Fibroblast of skin of right quadriceps (primary cell): ENCODE data around the gene PMPCA.
"Not testable (repeated sequence)": the region's sequence is repeated elsewhere in the genome, so short reads cannot be mapped to it uniquely, and the experiment has no call there.

Experiments used
- DNase-seq: peaks from one replicate; pipeline ENCODE4 v3.0.0-alpha.2; 2013

PMPCA gene

DNA sequence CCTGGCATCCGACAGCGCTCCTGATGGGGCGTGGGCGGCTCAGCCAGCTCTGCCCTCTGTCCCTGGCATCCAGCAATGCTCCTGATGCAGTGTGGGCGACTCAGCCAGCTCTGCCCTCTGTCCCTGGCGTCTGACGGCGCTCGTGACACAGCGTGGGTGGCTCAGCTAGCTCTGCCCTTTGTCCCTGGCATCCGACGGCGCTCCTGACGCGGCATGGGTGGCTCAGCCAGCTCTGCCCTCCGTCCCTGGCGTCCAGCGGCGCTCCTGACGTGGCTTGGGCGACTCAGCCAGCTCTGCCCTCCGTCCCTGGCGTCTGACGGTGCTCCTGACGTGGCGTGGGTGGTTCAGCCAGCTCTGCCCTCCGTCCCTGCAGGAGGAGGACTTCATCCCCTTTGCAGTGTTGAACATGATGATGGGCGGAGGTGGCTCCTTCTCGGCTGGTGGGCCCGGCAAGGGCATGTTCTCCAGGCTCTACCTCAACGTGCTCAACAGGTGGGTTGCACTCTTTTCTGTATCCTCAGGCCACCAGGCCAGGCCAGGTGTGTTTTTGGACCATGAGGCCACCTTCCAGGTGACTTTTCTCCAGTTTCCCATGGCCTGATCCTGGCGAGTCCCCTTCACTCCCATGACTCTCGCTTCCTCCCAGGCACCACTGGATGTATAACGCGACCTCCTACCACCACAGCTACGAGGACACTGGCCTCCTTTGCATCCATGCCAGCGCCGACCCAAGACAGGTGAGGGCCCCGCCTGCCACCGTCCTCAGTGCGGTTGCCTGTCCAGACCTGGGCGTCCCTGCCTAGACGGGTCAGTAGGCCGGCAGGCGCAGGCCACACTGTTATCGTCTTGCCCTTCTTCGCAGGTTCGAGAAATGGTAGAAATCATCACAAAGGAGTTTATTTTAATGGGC, 8.0 kb downstream of the PMPCA start:
- DNase-seq, result no peak

DNA sequence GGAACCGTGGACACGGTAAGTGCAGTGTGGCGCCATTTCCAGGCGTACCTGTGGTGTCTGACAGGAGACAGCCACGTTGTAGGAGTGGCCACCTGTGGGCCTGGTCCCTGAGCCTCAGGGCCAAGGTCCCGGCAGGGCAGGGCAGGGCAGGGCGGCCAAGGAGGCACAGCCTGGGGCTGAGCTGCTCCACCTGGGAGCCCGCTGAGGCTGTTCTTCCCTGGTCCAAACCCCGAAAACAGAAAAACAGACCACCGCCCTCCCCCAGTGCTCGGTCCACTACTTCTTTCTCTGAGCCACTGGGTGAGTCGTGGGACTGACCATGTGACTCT, 8.6 kb downstream of the PMPCA start:
- no peak for DNase-seq

DNA sequence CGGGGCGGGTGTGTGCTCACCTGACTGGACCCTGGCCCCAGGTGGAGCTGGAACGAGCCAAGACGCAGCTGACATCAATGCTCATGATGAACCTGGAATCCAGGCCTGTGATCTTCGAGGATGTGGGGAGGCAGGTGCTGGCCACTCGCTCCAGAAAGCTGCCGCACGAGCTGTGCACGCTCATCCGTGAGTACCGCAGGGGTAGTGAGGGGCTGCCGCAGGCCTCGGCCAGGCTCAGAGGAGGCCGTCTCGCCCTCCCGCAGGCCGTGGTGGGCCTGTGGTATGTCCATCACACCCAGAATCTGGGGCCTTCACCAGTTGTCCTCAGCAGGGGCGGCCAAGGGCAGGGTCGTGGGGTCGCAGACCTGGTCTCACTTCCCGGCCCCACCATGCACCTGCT, 11.3 kb downstream of the PMPCA start:
- no peak for DNase-seq

DNA sequence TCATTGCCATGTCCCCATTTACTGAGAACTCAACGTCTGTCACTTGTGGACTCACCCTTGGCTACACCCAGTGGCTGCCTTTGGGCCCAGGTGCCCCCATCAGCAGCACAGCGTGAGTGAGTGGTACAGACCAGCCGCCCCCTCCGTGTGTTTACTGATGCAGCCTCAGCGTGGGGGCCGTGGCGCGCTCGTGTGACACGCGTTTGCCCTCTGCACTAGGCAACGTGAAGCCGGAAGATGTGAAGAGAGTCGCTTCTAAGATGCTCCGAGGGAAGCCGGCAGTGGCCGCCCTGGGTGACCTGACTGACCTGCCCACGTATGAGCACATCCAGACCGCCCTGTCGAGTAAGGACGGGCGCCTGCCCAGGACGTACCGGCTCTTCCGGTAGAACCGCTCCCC, 12.4 kb downstream of the PMPCA start:
- DNase-seq, result no peak

DNA sequence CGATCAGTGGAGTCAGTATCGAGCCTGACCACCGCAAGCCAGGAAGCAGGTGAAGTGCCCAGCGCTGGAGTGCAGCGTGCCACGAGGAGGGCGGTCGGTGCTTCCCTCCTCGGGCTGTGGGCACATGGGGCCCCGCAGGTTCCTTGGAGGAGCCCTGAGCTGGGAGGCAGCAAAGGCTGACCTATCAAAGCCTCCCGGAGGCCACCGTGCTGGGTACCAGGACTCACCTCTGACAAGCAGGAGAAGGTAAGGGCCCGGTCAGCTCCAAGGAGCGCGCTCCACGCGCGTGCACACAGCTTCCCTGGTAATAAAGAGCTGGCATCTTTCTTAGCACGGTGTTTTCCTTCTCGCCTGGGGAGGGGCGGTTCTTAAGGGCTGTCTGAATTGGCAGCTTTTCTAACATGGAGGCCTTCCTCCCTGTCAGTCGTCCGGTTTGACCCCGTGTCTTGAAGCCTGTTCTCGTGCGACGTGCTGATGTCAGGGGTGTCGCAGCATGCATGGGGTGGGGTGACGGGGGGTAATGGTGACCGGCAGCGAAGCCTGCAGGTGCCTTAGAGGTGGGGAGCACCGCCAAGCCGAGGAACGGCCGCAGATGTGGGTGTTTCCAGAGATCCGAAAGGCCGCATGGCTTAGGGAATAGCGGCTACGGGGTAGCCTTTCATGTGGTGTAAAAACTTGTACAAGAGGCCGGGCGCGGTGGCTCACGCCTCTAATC, 13.1 kb downstream of the PMPCA start:
- no peak for DNase-seq

DNA sequence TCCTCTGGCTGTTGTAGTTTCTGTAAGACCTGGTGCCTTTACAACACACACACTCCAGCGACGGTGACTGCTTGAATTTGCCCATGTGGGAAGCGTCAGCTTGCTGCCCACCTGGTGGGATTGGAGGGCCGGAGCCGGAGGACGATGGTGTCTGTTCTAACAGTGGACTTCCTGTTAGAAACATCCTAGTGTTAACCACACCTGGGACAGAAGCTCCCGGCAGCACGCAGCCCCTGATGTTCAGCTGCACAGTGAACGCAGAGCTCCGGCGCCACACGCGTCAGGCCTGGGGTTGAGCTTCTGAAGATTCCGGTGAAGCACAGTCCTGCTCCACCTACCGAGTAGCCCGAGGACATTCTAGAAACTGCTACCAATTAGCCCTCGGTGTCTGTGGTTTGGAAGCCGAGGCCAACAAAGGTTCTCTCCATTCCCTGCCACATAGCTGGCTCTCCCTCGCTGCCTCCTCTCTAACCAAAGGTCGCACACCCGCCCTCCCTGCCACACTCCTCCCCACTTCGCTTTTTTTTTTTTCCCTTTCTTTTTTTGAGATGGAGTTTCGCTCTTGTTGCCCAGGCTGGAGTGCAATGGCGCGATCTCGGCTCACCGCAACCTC, 14.4 kb downstream of the PMPCA start:
- DNase-seq, result no peak

DNA sequence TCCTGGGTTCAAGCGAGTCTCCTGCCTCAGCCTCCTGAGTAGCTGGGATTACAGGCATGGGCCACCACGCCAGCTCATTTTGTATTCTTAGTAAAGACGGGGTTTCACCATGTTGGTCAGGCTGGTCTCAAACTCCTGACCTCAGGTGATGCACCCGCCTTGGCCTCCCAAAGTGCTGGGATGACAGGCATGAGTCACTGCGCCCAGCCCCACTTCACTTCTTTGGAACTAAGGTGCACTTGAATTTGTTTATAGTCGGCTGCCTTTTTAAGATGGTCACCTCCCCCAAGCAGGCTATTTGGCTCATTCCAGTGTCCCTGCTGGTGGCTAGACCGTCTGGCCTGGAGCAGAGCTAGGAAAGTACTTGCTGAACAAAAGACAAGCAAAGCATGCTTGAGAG, 14.9 kb downstream of the PMPCA start:
- DNase-seq, result not testable (repeated sequence)

DNA sequence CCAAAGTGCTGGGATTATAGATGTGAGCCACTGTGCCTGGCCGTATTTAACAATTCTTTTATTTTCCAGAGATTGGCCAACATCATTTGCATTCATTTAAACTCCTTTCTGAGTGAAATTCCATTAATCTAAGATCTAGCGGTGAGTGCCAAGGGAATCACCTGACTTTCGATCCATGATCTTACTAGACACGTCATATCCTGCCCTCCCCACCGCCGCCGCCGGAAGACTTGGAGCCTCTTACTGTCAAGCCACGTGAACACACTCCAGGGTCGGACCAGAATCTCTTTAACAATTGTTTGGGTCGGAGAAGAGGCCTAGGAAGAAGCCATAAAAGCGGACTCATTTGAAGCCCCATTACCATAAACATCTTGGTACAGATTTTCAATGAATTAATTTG, 16.3 kb downstream of the PMPCA start:
- no peak for DNase-seq

DNA sequence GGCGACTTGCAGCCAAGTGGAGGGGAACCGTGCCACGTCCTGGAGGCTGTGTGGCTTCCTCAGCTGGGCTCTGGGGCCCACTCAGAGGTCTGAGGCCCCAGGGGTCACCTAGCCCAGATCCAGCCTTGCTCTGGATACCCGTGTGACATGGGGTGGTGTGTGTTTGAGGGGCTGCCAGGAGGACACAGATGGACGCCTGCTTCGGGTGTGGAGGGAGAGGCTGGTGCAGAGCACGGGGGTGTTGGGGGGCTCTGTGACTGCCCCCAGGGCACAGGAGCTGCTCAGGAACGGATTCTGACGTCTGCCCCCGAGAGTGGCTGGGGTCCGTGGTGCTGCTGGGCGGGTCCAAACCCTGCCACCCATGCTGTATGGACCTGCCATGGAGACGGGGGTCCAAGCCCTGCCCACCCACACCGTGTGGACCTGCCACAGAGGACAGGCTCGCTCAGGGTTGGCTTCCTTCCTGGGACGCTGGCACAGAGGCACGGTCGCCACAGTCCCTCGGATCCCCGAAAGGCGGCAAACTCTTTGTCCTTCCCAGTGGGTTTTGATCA, 18.7 kb downstream of the PMPCA start:
- DNase-seq, result no peak

DNA sequence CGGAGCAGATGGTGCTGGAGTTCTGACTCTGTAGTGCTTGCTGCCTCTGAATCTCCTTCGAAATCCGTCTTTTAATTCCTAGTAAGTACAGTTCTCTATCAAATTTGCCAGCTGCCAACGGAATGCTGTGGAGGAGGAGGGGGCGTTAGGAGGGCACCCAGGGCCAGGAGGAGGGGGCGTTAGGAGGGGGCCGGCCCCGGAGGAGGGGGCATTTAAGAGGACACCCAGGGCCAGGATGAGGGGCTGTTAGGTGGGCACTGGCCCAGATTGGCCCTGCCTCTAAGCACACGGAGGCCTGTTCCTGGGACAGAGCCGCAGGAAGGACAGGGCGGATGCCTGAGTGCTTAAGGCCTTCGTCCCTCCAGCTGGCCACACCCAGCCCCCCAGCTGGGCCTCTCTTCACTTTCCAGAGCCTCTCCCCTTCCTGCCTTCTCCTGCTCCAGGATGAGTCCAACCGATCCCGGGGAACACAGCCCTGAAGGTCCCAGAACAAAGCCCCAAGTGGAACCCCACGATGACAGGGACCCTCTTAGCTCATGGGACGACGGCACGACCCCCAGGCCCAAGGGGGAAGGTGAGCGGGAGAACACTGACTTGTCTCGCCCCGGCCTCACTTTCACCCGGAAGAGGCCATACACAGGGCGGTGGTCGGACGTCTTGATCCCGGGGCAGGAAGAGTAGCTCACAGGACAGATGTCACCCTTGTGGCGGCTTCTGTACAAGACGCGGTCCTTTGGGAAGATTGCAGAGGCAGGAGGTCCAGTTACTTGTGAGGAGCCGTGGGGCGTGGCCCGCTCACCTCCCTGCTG, 19.4 kb downstream of the PMPCA start:
- DNase-seq, result no peak

DNA sequence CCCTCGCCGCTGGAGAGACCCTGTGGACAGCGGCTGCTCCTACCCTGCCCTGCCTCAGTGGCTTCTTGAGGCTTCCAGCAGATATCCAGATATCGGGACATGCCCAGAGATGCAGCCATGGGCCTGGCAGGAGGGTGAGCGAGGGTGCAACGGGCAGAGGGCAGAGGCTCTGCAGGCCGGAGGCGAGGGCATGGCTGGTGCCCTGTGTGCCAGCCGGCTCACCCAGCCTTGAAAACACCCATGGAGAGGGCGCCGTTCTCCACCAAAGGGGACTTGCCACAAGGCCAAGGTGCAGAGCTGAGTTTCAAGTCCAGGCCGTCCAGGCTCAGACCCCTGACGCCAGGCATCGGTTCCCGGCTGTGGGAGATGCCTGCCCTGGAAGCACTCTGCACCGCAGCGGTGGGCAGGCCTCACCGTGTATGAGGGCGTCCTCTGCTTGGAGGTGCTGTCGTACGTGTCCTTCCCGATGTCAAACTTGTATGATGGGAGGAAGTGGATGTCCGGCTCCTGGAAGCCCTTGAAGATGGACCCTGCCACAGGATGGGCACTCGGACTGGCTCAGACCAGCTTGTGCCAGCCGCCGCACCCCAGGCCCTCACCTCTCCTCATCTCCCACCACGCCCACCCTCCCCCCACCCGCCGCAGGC, 20.3 kb downstream of the PMPCA start:
- no peak for DNase-seq

DNA sequence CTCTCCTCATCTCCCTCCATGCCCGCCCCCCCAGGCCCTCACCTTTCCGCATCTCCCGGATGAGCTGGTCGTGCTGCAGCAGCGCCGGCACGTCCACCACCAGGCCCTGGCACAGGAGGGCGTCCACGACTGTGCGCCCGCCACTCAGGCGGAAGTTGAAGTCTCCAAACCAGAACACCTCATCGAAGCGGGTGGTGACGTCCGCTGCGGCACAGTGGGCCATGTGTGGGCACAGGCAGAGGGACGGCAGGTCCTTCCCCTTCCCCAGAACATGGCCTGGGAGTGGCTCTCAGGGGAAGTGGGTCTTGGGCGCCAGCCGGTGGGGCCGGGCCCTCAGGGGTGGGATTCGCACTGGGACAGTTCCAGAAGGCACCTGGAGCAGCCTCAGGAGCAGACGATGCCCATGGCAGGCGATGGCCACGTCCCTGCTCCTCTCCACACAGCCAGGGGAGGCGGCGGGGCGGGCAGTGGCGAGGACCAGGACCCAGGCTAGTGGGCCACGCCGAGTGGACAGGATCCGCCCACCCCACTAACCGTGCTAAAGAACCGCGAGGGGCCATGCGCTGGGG, 21.4 kb downstream of the PMPCA start:
- DNase-seq, result no peak

DNA sequence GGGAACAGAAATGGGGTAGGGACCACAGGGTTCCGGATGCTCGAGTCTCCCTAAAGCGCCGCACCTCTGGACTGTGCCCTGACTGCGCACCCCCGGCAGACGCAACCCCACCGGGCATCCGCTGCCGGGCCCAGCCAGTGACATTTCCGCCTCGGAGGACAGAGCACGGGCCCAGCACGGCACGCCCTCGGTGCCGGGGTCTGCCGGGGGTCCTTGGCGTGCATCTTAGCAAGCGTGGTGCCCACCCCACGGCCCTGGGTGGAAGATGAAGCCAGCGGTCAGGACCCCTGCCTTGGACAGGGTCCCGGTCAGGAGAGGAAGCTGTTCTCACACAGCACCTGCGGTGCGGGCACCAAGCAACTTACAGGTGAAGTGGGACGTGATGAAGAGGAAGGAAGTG, 22.1 kb downstream of the PMPCA start:
- DNase-seq, result no peak

DNA sequence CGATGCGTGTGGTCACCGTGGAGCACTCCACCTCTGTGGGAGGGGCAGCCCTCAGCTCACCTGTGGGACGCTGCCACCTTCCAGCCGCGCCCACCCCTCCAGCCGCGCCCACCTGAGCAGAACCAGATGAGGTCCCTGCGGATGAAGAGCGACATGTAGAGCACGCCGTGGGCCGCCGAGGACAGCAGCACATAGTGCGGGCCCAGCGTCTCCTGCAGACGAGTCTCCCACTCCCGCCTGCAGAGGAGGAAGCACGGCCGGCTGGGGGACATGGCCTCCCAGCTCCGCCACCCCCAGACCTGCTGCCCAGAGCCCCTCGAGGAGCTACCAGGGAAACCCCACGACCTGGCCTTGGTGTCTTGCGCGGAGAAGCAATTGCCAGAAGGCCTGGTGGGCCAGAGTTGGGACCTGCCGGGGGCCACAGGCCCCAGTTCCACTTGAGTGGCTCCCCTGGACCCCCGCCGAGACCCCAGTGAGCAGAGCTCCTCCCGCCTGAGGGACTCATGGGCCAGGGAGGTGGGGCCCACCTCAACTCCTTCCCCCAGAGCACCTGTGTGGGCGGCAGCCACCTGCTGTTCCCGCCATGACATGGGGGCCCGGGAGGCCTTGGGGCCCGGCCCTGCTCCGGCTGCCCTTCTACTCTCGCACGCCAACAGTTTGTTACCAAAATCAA, 22.7 kb downstream of the PMPCA start:
- DNase-seq, result no peak

DNA sequence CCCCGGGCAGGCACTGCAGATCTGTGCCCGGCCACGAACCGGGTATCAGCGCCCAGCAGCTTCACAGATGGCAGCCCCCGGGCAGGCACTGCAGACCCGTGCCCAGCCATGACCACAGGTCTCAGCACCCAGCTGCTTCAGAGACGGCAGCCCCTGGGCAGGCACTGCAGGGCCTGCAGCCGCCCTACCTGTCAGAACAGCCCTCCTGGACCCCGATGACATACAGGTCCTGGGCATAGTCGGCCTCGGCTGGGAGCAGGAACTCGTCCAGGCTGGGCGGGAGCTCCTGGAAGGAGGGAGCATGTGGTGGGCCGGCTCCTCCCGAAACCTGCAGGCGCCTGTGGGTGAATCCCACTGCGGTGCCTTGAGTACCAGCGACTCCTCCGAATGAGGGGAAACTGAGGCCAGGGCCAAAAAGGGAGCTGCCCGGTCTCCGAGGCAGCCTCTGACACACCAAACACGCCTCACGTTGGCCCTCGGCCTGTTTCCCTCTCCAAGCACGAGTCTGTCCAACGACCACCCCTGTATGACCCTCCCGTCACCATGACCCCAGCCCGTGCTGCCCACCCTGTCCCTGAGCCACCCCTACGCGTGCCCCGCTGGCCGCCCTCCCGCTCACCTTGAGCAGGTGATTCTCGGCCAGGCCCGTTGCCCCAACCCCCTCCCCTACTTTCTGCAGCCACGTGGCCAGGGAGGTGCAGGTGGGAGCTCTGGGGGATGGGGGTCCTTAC, 23.6 kb downstream of the PMPCA start:
- DNase-seq, result no peak

DNA sequence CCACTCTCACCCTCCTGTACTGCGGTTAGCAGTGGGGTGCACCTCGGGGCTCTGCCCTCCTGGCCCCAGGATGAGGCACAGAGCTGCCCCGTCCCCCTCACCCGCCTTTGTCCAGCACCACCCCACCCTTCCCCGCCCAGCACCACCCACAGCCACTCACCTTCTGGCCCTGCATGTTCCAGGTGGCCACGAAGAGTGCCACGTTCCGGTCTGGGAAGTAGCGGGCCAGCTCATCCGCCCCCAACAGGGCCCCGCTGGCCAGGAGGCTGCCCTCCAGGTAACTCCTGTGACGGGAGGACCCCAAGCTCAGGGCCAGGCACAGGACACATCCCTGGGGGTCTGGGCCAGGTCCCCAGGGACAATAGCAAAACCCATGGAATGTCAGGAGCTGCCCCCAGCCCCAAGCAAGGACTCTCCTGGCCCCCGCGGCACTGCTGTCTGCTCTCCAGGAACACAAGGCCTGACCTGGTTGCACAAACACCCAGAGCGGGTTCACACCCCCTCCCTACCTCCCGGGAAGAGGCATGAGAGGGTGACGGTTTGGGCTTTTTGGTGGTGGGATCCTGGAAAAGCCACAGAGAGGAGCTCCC, 24.2 kb downstream of the PMPCA start:
- DNase-seq, result no peak

DNA sequence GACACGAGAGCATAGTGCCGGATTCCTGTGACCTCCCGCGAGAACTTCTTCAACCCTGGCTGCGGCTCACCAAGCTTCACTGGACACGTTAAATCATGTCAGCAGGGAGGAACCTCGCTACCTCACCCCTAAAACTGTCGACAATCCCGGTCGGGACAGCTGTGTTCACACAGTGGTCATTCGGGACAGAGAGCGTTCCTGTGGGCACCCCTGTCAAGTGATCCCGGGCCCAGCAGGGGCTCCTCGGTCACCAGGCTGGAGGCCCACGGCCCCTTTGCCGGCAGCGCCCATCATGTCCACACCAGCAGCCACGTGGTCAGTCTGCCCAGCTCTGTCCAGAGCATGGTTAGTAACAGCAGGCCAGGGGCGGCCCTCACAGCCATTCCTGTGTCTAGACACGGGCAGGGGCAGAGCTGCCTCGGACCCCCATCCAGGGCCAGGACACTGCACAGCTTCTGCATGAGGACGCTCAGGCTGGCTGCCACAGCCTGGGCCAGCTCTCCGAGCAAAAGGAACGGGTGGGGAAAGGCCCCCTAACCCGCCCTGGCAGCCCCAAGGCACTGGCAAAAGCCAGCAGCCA, 25.7 kb downstream of the PMPCA start:
- DNase-seq, result no peak

DNA sequence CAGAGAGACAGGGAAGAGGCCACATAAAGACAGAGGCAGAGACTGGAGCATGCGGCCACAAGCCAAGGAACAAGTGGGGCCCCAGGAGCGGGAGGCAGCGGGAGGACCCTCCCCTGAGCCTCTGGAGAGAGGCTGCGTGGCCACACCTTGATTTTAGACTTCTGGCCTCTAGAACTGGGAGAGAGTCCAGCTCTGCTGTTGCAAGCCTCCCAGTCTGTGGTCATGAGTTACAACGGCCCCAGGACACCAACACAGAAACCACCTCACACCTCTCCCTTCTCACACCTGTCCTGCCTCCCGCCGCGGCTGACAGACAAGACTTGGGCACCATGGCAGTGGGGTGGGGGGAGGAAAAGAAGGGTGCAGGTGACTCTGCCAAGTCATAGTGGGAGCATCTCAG, 27.0 kb downstream of the PMPCA start:
- no peak for DNase-seq

DNA sequence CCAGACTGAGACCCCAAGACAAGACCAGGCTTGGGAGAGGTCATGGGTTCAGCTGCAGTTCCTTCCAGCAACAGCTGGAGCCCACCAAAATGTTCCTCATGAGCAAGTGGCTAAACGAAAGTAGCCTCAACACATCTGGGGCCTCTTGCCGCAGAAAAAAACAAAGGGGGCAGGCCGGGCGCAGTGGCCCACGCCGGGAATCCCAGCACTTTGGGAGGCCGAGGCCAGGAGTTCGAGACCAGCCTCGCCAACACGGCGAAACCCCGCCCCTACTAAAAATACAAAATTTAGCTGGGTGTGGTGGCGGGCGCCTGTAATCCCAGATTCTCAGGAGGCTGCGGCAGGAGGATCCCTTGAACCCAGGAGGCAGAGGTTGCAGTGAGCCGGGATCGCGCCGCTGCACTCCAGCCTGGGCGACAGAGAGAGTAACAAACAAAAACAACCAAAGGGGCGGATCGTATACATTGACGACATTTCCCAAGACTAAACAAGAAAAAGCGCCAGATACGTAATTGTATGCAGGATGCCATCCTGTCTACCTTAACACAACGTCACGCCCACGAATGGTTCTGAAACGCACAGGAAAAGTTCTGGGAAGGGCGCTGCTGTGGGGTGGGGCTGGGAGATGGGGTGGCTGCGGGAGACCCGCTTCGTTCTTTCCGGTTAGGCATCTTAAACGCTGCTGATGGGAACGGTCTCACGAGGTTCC, 27.5 kb downstream of the PMPCA start:
- no peak for DNase-seq
